ENCODE results near the gene PNP.
"Not testable (repeated sequence)": the region's sequence is repeated elsewhere in the genome, so short reads cannot be mapped to it uniquely, and the experiment has no call there.

The PNP gene

DNA sequence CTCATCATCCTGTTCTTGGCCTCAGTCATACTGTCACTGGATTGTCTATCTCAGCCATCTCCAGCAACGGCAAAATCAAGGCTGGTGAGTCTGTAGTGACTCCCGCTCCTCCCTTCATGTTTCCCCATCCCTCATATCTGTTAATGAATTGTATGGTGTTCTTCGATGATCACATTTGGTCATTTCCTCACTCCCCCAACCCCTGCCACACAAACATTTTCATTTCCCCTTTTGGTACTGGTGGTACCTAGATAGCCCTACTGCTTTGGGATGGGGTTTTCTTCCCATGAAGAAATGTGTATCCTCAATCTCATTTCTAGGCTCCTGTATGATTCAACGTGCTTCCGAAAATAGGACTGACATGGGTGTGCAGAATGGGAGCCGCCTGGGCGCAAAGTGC is 30.5 kb upstream of the PNP start:
- DNase-seq = no peak
- Histone ChIP-seq H3K9ac (ENCODE audit: low read depth, low read length) (no peak overlapping the region), H3K36me3 (ENCODE audit: insufficient read depth, low read length) (no peaks in the 10 kb centered on the region), H3K4me3 (ENCODE audit: low read depth in 1 of 2, low read length in 2 of 2) (no peak overlapping the region), H3K27me3 (ENCODE audit: insufficient read depth, low read length, poor library complexity) (no peaks in the 10 kb centered on the region), H3K4me2 (ENCODE audit: insufficient read depth, low read length) (no peak overlapping the region), H4K20me1 (ENCODE audit: insufficient read depth, low read length) (no peaks in the 10 kb centered on the region), H2AFZ (ENCODE audit: low read depth, low read length) (no peak overlapping the region), H3K4me1 (ENCODE audit: insufficient read depth, low read length) (peaks cover 2% of the 10 kb centered on the region; the same call in 1 of the 2 replicates), H3K9me3 (ENCODE audit: insufficient read depth, low read length, severe bottlenecking) (no peaks in the 10 kb centered on the region), H3K27ac (ENCODE audit: low read length) (no peak overlapping the region), H3K79me2 (ENCODE audit: insufficient read depth, low read length) (no peaks in the 10 kb centered on the region)
- ATAC-seq (ENCODE audit: insufficient read depth, low read depth) = no peak
- TF ChIP-seq, protein P1, sequence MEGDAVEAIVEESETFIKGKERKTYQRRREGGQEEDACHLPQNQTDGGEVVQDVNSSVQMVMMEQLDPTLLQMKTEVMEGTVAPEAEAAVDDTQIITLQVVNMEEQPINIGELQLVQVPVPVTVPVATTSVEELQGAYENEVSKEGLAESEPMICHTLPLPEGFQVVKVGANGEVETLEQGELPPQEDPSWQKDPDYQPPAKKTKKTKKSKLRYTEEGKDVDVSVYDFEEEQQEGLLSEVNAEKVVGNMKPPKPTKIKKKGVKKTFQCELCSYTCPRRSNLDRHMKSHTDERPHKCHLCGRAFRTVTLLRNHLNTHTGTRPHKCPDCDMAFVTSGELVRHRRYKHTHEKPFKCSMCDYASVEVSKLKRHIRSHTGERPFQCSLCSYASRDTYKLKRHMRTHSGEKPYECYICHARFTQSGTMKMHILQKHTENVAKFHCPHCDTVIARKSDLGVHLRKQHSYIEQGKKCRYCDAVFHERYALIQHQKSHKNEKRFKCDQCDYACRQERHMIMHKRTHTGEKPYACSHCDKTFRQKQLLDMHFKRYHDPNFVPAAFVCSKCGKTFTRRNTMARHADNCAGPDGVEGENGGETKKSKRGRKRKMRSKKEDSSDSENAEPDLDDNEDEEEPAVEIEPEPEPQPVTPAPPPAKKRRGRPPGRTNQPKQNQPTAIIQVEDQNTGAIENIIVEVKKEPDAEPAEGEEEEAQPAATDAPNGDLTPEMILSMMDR (IDR thresholded peaks at IDR 0.05; ENCODE audit: borderline replicate concordance, extremely low read depth, low read length, poor library complexity, severe bottlenecking) = no peak
- TF ChIP-seq EZH2 (IDR thresholded peaks at IDR 0.05; ENCODE audit: borderline replicate concordance, low read depth, low read length, severe bottlenecking) = no peak

DNA sequence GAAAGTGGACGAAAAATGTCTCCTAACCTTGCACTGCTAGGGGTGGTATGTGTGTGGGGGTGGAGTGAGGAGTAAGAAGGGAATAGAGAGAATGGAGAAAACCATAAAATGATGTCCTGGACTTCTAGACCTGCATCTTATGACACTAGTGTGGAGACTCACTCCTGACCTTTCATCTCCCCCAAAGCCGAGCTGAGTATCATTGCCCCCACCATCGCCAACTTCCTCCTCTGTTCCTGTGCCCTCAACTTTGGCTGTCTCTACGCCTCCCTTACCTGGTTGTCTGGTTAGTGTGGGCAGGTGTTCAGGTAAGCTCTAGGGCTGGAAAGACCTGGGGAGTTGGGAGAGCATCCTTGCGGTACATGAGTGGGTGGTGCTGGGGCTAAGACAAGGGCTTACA is 28.7 kb upstream of the PNP start:
- no peaks in the 10 kb centered on the region for H4K20me1 ChIP-seq (ENCODE audit: insufficient read depth, low read length)
- H3K79me2 ChIP-seq (ENCODE audit: insufficient read depth, low read length) = no peaks in the 10 kb centered on the region
- no peak overlapping the region for H3K27ac ChIP-seq (ENCODE audit: low read length)
- H3K9me3 ChIP-seq (ENCODE audit: insufficient read depth, low read length, severe bottlenecking) = no peaks in the 10 kb centered on the region
- peaks cover 2% of the 10 kb centered on the region; the same call in 1 of the 2 replicates for H3K4me1 ChIP-seq (ENCODE audit: insufficient read depth, low read length)
- ATAC-seq (ENCODE audit: insufficient read depth, low read depth) (no peak), DNase-seq (no peak)
- no peaks in the 10 kb centered on the region for H3K36me3 ChIP-seq (ENCODE audit: insufficient read depth, low read length)
- H3K9ac ChIP-seq (ENCODE audit: low read depth, low read length) = no peak overlapping the region
- H2AFZ ChIP-seq (ENCODE audit: low read depth, low read length) = no peak overlapping the region
- H3K4me3 ChIP-seq (ENCODE audit: low read depth in 1 of 2, low read length in 2 of 2) = no peak overlapping the region
- H3K27me3 ChIP-seq (ENCODE audit: insufficient read depth, low read length, poor library complexity) = no peaks in the 10 kb centered on the region
- TF ChIP-seq, protein P1 (IDR thresholded peaks at IDR 0.05; ENCODE audit: borderline replicate concordance, extremely low read depth, low read length, poor library complexity, severe bottlenecking) = no peak
- no peak for TF ChIP-seq EZH2 (IDR thresholded peaks at IDR 0.05; ENCODE audit: borderline replicate concordance, low read depth, low read length, severe bottlenecking)
- H3K4me2 ChIP-seq (ENCODE audit: insufficient read depth, low read length) = no peak overlapping the region

DNA sequence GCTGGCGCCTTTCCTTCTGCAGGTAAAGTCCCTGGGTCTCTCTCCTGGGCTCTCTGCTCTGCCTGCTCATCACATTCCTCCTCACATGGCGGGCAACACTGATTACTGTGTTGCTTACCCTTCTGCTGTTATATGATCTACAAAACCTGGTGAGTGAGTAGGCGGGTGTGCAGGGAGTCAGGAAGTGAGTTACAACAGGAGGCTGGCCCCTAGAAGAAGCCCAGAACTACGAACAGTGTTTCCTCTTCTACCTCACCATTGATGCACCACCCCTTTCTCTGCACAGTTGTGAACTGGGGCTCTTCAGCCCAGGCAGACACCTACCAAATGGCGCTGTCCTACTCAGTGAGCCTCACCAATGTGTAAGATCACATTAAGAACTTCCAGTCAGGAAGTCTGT is 28.3 kb upstream of the PNP start:
- Histone ChIP-seq H3K27me3 (ENCODE audit: insufficient read depth, low read length, poor library complexity) (no peaks in the 10 kb centered on the region), H3K4me2 (ENCODE audit: insufficient read depth, low read length) (no peak overlapping the region), H3K4me1 (ENCODE audit: insufficient read depth, low read length) (peaks cover 2% of the 10 kb centered on the region; the same call in 1 of the 2 replicates), H3K4me3 (ENCODE audit: low read depth in 1 of 2, low read length in 2 of 2) (no peak overlapping the region), H3K27ac (ENCODE audit: low read length) (no peak overlapping the region), H4K20me1 (ENCODE audit: insufficient read depth, low read length) (no peaks in the 10 kb centered on the region), H3K9me3 (ENCODE audit: insufficient read depth, low read length, severe bottlenecking) (no peaks in the 10 kb centered on the region), H3K36me3 (ENCODE audit: insufficient read depth, low read length) (peaks cover 3% of the 10 kb centered on the region), H3K9ac (ENCODE audit: low read depth, low read length) (no peak overlapping the region), H3K79me2 (ENCODE audit: insufficient read depth, low read length) (no peaks in the 10 kb centered on the region), H2AFZ (ENCODE audit: low read depth, low read length) (peak overlapping the region; percentile 36; the same call in 1 of the 2 replicates)
- ATAC-seq (ENCODE audit: insufficient read depth, low read depth) = peak; percentile 48; the same call in 2 of the 3 replicates
- TF ChIP-seq, protein P1 (IDR thresholded peaks at IDR 0.05; ENCODE audit: borderline replicate concordance, extremely low read depth, low read length, poor library complexity, severe bottlenecking) = no peak
- TF ChIP-seq EZH2 (IDR thresholded peaks at IDR 0.05; ENCODE audit: borderline replicate concordance, low read depth, low read length, severe bottlenecking) = no peak
- no peak for DNase-seq

DNA sequence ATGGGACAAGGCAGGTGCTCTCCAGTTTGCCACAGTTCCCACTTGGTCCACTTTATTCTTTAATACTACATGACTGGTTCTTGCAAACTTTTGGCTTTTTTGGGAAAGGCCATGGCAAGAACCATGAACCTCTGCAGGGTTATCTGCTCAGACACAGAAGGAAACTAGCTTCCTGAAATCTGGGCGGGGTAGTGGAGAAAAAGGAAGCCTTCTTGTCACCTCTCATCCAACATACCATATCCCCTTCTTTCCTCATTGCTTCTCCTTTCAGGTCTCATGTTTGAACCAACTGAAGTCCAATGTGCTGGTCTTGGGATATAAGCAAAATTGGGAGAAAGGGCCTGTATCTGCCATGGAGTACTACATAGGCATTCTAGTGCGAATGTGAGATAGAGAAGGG is 27.7 kb upstream of the PNP start:
- Histone ChIP-seq H4K20me1 (ENCODE audit: insufficient read depth, low read length) (no peaks in the 10 kb centered on the region), H2AFZ (ENCODE audit: low read depth, low read length) (no peak overlapping the region), H3K9me3 (ENCODE audit: insufficient read depth, low read length, severe bottlenecking) (no peaks in the 10 kb centered on the region), H3K27ac (ENCODE audit: low read length) (no peak overlapping the region), H3K36me3 (ENCODE audit: insufficient read depth, low read length) (peaks cover 9% of the 10 kb centered on the region), H3K4me1 (ENCODE audit: insufficient read depth, low read length) (peaks cover 2% of the 10 kb centered on the region; the same call in 1 of the 2 replicates), H3K4me3 (ENCODE audit: low read depth in 1 of 2, low read length in 2 of 2) (no peak overlapping the region), H3K79me2 (ENCODE audit: insufficient read depth, low read length) (no peaks in the 10 kb centered on the region), H3K4me2 (ENCODE audit: insufficient read depth, low read length) (no peak overlapping the region), H3K9ac (ENCODE audit: low read depth, low read length) (no peak overlapping the region), H3K27me3 (ENCODE audit: insufficient read depth, low read length, poor library complexity) (no peaks in the 10 kb centered on the region)
- no peak for ATAC-seq (ENCODE audit: insufficient read depth, low read depth)
- TF ChIP-seq EZH2 (IDR thresholded peaks at IDR 0.05; ENCODE audit: borderline replicate concordance, low read depth, low read length, severe bottlenecking) = no peak
- TF ChIP-seq, protein P1 (IDR thresholded peaks at IDR 0.05; ENCODE audit: borderline replicate concordance, extremely low read depth, low read length, poor library complexity, severe bottlenecking) = no peak
- no peak for DNase-seq

DNA sequence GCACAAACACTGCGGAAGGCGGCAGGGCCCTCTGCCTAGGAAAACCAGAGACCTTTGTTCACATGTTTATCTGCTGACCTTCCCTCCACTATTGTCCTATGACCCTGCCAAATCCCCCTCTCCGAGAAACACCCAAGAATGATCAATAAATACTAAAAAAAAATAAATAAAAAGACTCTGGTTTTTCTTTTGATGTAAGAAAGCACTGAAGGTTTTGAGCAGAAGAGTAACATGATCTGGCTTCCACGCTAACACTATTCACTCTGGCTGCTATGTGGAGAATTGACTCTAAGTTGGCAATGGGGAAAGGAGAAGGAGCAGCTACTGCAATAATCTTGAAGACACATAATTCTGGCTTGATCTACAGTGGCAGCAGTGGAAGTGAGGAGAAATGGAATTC is 25.6 kb upstream of the PNP start:
- H3K79me2 ChIP-seq (ENCODE audit: insufficient read depth, low read length); ATAC-seq (ENCODE audit: insufficient read depth, low read depth); H3K9me3 ChIP-seq (ENCODE audit: insufficient read depth, low read length, severe bottlenecking); DNase-seq; H3K9ac ChIP-seq (ENCODE audit: low read depth, low read length); H3K4me1 ChIP-seq (ENCODE audit: insufficient read depth, low read length); H3K4me2 ChIP-seq (ENCODE audit: insufficient read depth, low read length); H2AFZ ChIP-seq (ENCODE audit: low read depth, low read length); H3K27me3 ChIP-seq (ENCODE audit: insufficient read depth, low read length, poor library complexity); H3K4me3 ChIP-seq (ENCODE audit: low read depth in 1 of 2, low read length in 2 of 2); H3K27ac ChIP-seq (ENCODE audit: low read length); H4K20me1 ChIP-seq (ENCODE audit: insufficient read depth, low read length): not testable (repeated sequence)
- H3K36me3 ChIP-seq (ENCODE audit: insufficient read depth, low read length) = peaks cover 30% of the 10 kb centered on the region

Measured in DND-41 (cell line).